Measurements from ENCODE around the gene RNF183.

The RNF183 gene, protein sequence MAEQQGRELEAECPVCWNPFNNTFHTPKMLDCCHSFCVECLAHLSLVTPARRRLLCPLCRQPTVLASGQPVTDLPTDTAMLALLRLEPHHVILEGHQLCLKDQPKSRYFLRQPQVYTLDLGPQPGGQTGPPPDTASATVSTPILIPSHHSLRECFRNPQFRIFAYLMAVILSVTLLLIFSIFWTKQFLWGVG

DNA sequence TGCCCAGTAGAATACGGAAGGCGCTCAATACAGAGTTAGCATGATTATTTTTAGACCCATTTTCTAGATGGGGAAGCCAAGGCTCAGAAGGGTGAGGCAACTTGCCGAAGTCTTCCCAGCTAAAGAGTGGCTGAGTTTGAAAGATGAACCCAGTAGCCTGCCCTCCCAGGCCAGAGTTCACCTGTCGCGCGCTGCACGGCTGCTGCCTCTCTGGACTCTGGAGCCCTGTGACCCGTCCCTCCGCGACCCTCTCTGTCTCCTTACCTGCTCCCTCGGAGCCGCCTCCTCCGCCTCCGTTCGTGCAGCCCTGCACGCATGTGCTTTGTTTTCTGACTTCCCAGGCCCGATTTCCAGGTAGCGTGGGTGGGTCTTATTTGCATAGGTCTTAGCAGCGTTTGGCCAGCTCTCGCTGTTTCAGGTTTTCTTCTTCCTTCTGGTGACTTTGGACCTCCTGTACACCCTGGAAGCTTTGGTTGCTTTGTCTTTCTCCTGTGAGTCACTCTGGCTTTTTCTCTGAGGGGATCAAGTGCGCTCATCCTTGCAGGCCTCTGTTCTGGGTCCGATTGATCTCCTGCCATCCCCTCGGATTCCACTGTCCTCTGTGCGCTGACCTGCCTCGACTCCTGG is at the start of gene RNF183:
RNF183 (minus strand) TSS at position 585 of the 627 bp plus-strand sequence. CDS start 5,192 bp downstream, outside the sequence.
- H3K4me1 ChIP-seq (ENCODE audit: control insufficient read depth in 1 of 2, insufficient read depth in 2 of 2, low read length in 2 of 2) = no peaks in the 10 kb centered on the region
- no peaks in the 10 kb centered on the region for H3K36me3 ChIP-seq (ENCODE audit: control insufficient read depth in 1 of 2, insufficient read depth in 2 of 2, low read length in 2 of 2)
- no peak within 1 kb of the TSS for H3K27ac ChIP-seq (ENCODE audit: low read length)
- H3K9me3 ChIP-seq (ENCODE audit: control insufficient read depth in 1 of 2, low read length in 2 of 2) = no peaks in the 10 kb centered on the region
- no peaks in the 10 kb centered on the region for H3K27me3 ChIP-seq (ENCODE audit: low read depth, low read length)
- H3K4me3 ChIP-seq (ENCODE audit: low read depth in 1 of 2, low read length in 2 of 2) = no peak within 1 kb of the TSS

- H3K27ac ChIP-seq (ENCODE audit: low read length) = no peak overlapping the region
- no peaks in the 10 kb centered on the region for H3K36me3 ChIP-seq (ENCODE audit: control insufficient read depth in 1 of 2, insufficient read depth in 2 of 2, low read length in 2 of 2)
- no peaks in the 10 kb centered on the region for H3K9me3 ChIP-seq (ENCODE audit: control insufficient read depth in 1 of 2, low read length in 2 of 2)
- H3K4me1 ChIP-seq (ENCODE audit: control insufficient read depth in 1 of 2, insufficient read depth in 2 of 2, low read length in 2 of 2) = peaks cover 0 to 15% of the 10 kb centered on the region in 2 donors
- peaks cover 4% of the 10 kb centered on the region for H3K27me3 ChIP-seq (ENCODE audit: low read depth, low read length)
- no peak overlapping the region for H3K4me3 ChIP-seq (ENCODE audit: low read depth in 1 of 2, low read length in 2 of 2)
These were observed 49.2 kb upstream of the RNF183 start for GRCh38 chr9:113352411-113352810.

DNA sequence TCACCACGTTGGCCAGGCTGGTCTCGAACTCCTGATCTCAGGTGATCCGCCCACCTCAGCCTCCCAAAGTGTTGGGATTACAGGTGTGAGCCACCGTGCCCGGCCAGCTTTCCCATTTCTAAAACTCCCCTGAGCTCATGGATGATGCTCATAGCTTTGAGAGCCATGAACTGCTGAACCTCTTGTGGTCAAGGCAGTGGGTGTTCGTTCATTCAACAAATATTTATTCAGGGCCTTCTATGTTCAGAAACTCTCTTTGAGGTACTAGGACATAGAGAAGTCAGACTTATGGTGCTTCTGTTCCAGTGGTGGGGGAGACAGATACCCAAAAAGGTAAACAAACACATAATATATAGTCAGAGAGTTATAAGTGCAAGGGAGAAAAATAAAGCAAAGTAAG is 48.8 kb upstream of the RNF183 start:
- Histone ChIP-seq H3K36me3 (ENCODE audit: control insufficient read depth in 1 of 2, insufficient read depth in 2 of 2, low read length in 2 of 2) (no peaks in the 10 kb centered on the region), H3K4me3 (ENCODE audit: low read depth in 1 of 2, low read length in 2 of 2) (no peak overlapping the region), H3K4me1 (ENCODE audit: control insufficient read depth in 1 of 2, insufficient read depth in 2 of 2, low read length in 2 of 2) (peaks cover 0 to 15% of the 10 kb centered on the region in 2 donors), H3K27me3 (ENCODE audit: low read depth, low read length) (peaks cover 4% of the 10 kb centered on the region), H3K9me3 (ENCODE audit: control insufficient read depth in 1 of 2, low read length in 2 of 2) (no peaks in the 10 kb centered on the region), H3K27ac (ENCODE audit: low read length) (no peak overlapping the region)

DNA sequence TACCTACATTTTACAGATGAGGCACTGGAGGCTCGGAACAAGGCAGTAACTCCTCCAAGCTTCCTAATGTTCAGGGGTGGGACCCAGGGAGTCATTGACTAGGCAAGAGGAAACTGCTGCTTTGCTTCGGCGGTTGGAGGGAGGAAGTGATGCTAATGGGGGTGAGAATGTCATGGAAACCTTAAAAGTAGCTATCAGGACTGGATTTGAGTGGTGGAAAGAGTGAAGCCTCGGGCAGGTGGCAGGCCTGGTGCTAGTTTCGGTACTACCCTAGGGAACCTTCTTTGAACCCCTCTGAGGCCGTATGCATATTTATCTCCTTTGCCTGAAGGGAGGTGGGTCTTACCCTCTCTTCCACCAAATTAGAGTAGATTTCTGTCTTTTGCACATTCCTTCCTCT is 47.8 kb upstream of the RNF183 start:
- Histone ChIP-seq H3K4me1 (ENCODE audit: control insufficient read depth in 1 of 2, insufficient read depth in 2 of 2, low read length in 2 of 2) (peaks cover 0 to 15% of the 10 kb centered on the region in 2 donors), H3K27ac (ENCODE audit: low read length) (no peak overlapping the region), H3K4me3 (ENCODE audit: low read depth in 1 of 2, low read length in 2 of 2) (no peak overlapping the region), H3K27me3 (ENCODE audit: low read depth, low read length) (peaks cover 4% of the 10 kb centered on the region), H3K9me3 (ENCODE audit: control insufficient read depth in 1 of 2, low read length in 2 of 2) (no peaks in the 10 kb centered on the region), H3K36me3 (ENCODE audit: control insufficient read depth in 1 of 2, insufficient read depth in 2 of 2, low read length in 2 of 2) (no peaks in the 10 kb centered on the region)

- Histone ChIP-seq H3K27ac (ENCODE audit: low read length) (no peak overlapping the region), H3K4me3 (ENCODE audit: low read depth in 1 of 2, low read length in 2 of 2) (peak overlapping the region; percentile 56), H3K9me3 (ENCODE audit: control insufficient read depth in 1 of 2, low read length in 2 of 2) (no peaks in the 10 kb centered on the region), H3K27me3 (ENCODE audit: low read depth, low read length) (peaks cover 4% of the 10 kb centered on the region), H3K4me1 (ENCODE audit: control insufficient read depth in 1 of 2, insufficient read depth in 2 of 2, low read length in 2 of 2) (peaks cover 0 to 15% of the 10 kb centered on the region in 2 donors), H3K36me3 (ENCODE audit: control insufficient read depth in 1 of 2, insufficient read depth in 2 of 2, low read length in 2 of 2) (no peaks in the 10 kb centered on the region)
These were observed 47.0 kb upstream of the RNF183 start for GRCh38 chr9:113350107-113350661.

GRCh38 chr9:113349445-113350094 is 46.4 kb upstream of the RNF183 start, which contains the start of gene BSPRY:
BSPRY (plus strand) TSS chr9:113349541; CDS start chr9:113349580, 39 bp downstream.
- Histone ChIP-seq H3K27ac (ENCODE audit: low read length) (no peak within 1 kb of the TSS), H3K4me1 (ENCODE audit: control insufficient read depth in 1 of 2, insufficient read depth in 2 of 2, low read length in 2 of 2) (peaks cover 0 to 15% of the 10 kb centered on the region in 2 donors), H3K9me3 (ENCODE audit: control insufficient read depth in 1 of 2, low read length in 2 of 2) (no peaks in the 10 kb centered on the region), H3K4me3 (ENCODE audit: low read depth in 1 of 2, low read length in 2 of 2) (peak within 1 kb of the TSS; percentile 56), H3K27me3 (ENCODE audit: low read depth, low read length) (peaks cover 4% of the 10 kb centered on the region), H3K36me3 (ENCODE audit: control insufficient read depth in 1 of 2, insufficient read depth in 2 of 2, low read length in 2 of 2) (no peaks in the 10 kb centered on the region)

- Histone ChIP-seq H3K36me3 (ENCODE audit: control insufficient read depth in 1 of 2, insufficient read depth in 2 of 2, low read length in 2 of 2) (no peaks in the 10 kb centered on the region), H3K27ac (ENCODE audit: low read length) (no peak overlapping the region), H3K27me3 (ENCODE audit: low read depth, low read length) (peaks cover 4% of the 10 kb centered on the region), H3K4me3 (ENCODE audit: low read depth in 1 of 2, low read length in 2 of 2) (peak overlapping the region; percentile 26 to 56), H3K4me1 (ENCODE audit: control insufficient read depth in 1 of 2, insufficient read depth in 2 of 2, low read length in 2 of 2) (peaks cover 0 to 18% of the 10 kb centered on the region in 2 donors), H3K9me3 (ENCODE audit: control insufficient read depth in 1 of 2, low read length in 2 of 2) (no peaks in the 10 kb centered on the region)
These were observed 45.9 kb upstream of the RNF183 start for GRCh38 chr9:113349066-113349444.

- Histone ChIP-seq H3K27ac (ENCODE audit: low read length) (no peak overlapping the region), H3K4me1 (ENCODE audit: control insufficient read depth in 1 of 2, insufficient read depth in 2 of 2, low read length in 2 of 2) (peaks cover 0 to 22% of the 10 kb centered on the region in 2 donors), H3K9me3 (ENCODE audit: control insufficient read depth in 1 of 2, low read length in 2 of 2) (no peaks in the 10 kb centered on the region), H3K4me3 (ENCODE audit: low read depth in 1 of 2, low read length in 2 of 2) (no peak overlapping the region), H3K27me3 (ENCODE audit: low read depth, low read length) (peaks cover 4% of the 10 kb centered on the region), H3K36me3 (ENCODE audit: control insufficient read depth in 1 of 2, insufficient read depth in 2 of 2, low read length in 2 of 2) (no peaks in the 10 kb centered on the region)
These were observed 45.3 kb upstream of the RNF183 start for GRCh38 chr9:113348437-113348836.

DNA sequence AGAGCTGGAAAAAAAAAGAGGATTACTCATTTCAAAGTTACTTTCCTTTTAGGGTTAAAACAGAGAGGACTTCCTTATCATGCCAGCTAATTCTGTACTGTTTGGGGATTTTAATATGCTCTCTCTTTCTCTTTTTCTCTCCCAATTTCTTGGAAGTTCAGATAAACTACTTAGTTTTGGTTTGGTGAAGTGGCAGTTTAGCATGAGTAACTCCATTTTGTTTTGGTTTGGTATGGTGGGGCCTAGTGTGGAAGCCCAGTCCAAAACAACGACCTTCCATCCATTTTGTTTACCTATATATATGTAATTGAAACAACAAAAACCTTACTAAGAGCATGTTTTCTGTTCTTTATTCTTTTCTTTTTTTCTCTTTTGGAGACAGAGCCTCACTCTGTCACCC is 42.5 kb upstream of the RNF183 start:
- Histone ChIP-seq H3K4me1 (ENCODE audit: control insufficient read depth in 1 of 2, insufficient read depth in 2 of 2, low read length in 2 of 2) (peaks cover 0 to 28% of the 10 kb centered on the region in 2 donors), H3K27me3 (ENCODE audit: low read depth, low read length) (no peaks in the 10 kb centered on the region), H3K9me3 (ENCODE audit: control insufficient read depth in 1 of 2, low read length in 2 of 2) (no peaks in the 10 kb centered on the region), H3K36me3 (ENCODE audit: control insufficient read depth in 1 of 2, insufficient read depth in 2 of 2, low read length in 2 of 2) (no peaks in the 10 kb centered on the region), H3K27ac (ENCODE audit: low read length) (no peak overlapping the region), H3K4me3 (ENCODE audit: low read depth in 1 of 2, low read length in 2 of 2) (no peak overlapping the region)

DNA sequence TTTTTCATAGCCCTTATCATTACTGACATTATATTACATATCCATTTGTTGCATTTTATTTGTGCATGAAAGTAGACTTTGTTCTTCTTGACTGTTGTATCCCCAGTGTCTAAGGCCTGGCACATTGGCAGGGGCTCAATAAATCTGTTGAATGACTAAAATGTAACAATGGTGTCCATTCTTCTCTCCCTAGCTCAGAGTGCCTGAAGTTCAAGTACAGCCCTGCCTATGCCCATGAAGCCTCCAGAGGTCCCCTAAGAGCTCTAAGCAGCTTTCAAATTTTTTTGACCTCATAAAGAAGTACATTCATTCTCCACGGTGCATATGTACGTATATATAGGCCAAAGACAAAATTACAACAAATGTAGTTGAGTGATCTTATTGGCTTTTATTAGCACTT is 42.0 kb upstream of the RNF183 start:
- Histone ChIP-seq H3K27ac (ENCODE audit: low read length) (no peak overlapping the region), H3K4me3 (ENCODE audit: low read depth in 1 of 2, low read length in 2 of 2) (no peak overlapping the region), H3K27me3 (ENCODE audit: low read depth, low read length) (no peaks in the 10 kb centered on the region), H3K36me3 (ENCODE audit: control insufficient read depth in 1 of 2, insufficient read depth in 2 of 2, low read length in 2 of 2) (no peaks in the 10 kb centered on the region), H3K9me3 (ENCODE audit: control insufficient read depth in 1 of 2, low read length in 2 of 2) (no peaks in the 10 kb centered on the region), H3K4me1 (ENCODE audit: control insufficient read depth in 1 of 2, insufficient read depth in 2 of 2, low read length in 2 of 2) (peaks cover 0 to 24% of the 10 kb centered on the region in 2 donors)

DNA sequence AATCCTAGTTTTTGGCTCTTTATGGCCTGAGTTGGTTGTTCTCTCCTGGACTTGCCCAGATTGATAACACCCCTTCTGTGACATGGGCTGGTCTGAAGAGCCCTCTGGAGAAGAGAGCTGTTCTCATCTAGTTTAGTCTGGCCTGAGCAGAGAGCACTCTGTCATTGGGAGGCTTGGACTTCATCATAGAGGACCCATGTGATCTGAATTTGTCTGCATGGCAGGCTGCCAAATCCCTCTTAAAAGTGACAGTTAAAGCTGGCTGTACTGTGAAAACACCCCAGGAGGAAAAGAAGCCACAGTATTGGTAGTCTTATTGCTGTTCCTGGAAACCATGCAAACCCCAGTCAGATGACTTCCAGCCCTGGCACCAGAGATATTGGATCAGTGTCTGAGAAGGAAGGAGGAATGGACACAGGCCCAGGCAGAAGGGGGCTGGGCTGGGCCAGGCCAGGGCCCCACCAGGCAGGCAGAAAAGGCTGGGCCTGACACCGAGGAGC is 40.6 kb upstream of the RNF183 start:
- H3K9me3 ChIP-seq (ENCODE audit: control insufficient read depth in 1 of 2, low read length in 2 of 2) = no peaks in the 10 kb centered on the region
- no peak overlapping the region for H3K27ac ChIP-seq (ENCODE audit: low read length)
- H3K36me3 ChIP-seq (ENCODE audit: control insufficient read depth in 1 of 2, insufficient read depth in 2 of 2, low read length in 2 of 2) = no peaks in the 10 kb centered on the region

More for the DNA sequence above, 40.6 kb upstream of the RNF183 start:
- Histone ChIP-seq H3K4me3 (ENCODE audit: low read depth in 1 of 2, low read length in 2 of 2) (no peak overlapping the region), H3K4me1 (ENCODE audit: control insufficient read depth in 1 of 2, insufficient read depth in 2 of 2, low read length in 2 of 2) (peaks cover 0 to 23% of the 10 kb centered on the region in 2 donors), H3K27me3 (ENCODE audit: low read depth, low read length) (no peaks in the 10 kb centered on the region)
